HG03060 (cell line): ENCODE data around the gene KIAA0513.
"Not testable (repeated sequence)": the region's sequence is repeated elsewhere in the genome, so short reads cannot be mapped to it uniquely, and the experiment has no call there.

Source experiments
- ATAC-seq: cut with Tn5 transposase; IDR thresholded peaks from one replicate; pipeline ENCODE4 v1.9.1; 2021; ENCODE audit warnings: low read depth, moderate number of reproducible peaks; ENCODE audit not compliant: unreplicated experiment

The KIAA0513 gene

DNA sequence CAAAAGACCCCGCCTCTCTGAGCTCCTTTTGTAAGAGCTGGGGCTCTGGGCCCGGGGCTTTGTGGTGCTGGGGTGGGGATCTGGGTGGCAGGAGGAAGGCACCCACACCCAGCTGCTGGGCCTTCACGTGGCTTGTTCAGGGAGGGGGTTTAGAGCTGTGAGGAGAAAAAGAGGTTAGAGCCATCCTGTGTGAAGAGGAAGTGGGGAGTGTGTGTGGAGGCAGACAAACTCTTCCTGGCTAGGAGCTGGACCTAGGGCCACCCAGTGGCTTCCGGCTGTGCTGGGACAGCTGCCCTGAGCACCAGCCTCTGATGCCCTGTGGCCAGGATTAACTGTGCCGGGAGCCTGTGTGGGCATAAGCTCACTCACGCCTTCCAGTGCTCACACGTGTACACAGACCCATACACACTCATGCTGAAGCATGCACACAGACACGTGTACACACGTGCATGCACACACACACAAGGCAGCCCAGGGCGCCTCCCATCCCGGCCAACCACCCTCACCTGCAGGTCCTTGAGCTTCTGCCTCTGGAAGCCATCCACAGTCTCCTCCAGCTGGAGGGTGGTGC lies 77.3 kb downstream of the KIAA0513 start:
- no peak for ATAC-seq

DNA sequence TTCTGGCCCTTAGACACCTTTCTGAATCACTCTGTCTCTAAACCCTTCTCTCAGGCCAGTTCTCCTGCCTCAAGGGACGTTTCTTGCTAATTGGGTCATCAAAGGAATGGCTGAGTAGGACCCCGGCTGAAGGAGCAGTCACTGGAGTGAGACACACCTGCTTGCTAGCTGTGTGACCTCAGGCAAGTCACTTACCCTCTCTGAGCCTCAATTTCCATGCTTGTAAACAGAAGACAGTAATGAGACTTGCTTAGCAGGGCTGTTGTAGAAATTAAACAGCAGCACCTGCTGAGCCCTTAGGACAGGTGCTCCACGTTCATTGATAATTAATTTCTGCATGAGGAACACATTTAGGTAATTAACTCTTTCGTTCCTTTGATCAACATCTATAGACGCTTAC lies 77.9 kb downstream of the KIAA0513 start:
- no peak for ATAC-seq

DNA sequence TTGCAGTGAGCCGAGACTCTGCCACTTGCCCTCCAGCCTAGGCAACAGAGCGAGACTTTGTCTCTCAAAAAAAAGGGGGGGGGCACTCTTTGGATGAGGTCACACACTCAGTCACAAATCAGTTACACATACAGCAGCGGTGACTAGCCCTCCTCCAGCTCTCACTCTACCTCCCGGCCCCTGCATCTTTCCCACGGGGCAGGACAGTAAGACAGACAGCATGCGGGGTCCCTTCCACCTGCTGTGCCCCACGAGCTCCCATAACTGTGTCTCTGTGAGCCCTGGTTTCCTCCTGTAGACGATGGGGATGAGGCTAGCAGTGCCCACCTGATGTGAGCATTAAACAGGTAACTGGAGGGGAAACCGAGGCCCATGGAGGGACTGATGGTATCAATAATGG lies 79.5 kb downstream of the KIAA0513 start:
- ATAC-seq = no peak

DNA sequence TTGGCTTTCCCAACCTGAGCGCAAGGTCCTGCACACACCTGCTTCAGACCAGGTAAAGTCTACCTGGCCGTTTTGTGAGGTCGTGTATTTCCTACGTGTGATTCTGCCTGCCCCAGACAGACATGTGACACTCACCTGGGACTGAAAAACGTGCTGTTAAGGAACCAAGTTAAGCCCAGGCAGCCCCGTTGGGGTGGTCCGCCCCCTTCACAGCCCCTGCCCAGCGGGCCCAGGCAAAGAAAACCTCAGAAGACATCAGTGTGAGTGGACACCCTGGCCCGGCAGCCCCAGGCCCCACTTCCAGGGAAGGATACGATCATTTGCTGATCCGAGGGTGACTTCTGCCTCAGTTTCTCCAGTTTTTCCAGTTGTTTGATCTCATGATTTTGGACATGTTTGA lies 79.9 kb downstream of the KIAA0513 start:
- no peak for ATAC-seq

DNA sequence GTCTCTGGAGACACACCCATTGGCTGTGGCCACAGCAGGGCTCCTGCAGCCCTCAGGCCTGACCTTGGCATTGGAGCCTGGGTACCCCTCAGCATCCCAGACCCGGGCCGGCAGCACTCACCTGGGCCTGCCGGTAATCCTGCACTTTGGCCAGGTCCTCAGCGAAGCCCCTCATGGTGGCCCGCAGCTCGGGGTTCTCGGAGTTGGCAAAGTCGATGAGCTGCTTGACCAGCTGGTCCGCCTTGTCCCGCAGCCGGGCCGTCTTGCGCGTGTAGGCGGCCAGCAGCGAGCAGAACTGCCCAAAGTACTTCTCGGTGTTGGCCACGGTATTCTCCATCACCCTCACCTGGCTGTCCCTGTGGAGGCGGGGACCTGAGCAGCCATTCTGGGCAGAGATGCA lies 82.5 kb downstream of the KIAA0513 start:
- no peak for ATAC-seq

DNA sequence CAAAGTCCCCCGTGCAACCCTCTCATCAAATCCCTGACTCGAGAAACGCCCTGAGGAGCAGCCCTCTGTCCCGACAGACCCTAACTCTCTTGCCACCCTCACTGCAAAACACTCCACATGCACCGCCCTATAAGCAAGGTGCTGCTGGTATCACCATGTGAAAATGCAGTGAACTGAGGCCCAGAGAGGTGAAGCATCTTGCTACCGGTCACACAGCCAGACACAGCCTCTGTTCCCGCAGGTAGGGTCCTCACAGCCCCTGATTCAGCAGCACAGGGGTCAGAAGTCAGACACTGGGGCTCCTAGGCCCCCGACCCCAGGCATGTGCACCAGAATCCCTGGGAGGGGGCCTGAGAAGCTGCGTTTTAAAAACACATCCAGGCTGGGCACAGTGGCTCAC lies 83.6 kb downstream of the KIAA0513 start:
- ATAC-seq = no peak

DNA sequence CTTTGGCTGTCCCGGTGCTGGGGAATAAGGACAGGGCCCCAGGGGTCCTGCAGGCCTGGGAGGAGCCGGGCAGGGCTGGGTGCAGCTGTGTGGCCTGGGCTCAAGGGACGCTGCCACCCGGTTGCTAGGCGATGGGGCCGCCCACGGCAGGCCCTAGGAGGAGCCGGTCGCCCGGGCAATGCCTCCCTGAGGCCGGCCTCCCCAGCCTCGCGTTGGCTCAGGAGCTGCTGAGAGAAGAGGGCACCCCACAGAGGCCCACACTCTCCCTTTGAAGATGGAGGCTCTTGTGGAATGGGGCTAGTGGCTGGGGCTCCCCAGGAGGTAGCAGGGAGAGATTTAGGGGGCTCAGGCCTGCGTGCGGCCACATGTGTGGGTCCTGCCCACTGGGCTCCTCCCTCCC lies 84.8 kb downstream of the KIAA0513 start, which contains the start of gene CIBAR2:
TSS of gene CIBAR2 (minus strand) at position 109 of the 400 bp plus-strand sequence. CDS start 120 bp downstream, outside the sequence.
- no peak for ATAC-seq

DNA sequence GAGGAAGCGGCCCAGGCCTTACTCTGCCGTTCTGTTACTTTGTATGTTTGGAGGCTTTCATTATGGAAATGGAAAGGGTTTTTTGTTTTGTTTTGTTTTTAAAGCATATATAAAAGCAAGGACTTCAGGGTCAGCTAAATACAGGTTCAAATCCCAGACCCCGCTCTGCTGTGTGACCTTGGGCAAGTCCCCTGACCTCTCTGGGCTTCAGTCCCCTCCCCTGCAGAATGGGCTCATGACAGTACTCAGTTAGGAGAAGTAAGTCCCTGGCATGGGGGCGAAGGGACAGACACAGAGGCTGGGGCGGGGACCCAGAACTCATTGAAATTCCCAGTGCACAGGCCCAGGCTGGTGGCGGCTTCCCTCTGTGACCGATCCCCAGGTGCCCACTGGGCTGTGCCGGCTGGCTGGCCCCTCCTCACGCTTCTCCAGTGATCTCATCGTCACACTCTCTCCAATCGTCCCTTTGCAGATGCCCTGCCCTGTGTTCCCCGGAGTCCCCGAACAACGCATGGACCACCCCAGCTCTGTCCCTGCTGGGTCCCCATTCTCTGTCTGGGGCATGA lies 85.7 kb downstream of the KIAA0513 start:
- ATAC-seq = no peak

DNA sequence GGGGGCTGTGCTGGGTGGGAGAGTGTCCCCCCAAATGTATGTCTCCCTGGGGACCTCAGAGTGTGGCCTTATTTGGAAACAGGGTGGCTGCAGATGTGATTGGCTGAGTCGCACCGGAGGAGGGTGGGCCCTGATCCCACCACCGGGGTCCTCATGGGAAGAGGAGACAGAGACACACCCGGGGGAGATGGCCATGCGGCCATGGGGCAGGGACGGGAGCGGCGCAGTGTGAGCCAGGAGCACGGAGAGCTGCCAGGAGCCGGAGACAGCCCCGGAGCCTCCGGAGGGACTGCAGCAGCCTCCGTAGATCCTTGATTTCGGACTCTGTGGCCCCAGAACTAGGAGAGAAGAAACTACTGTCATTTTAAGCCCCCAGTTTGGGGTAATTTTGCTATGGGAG lies 86.3 kb downstream of the KIAA0513 start:
- ATAC-seq = no peak

DNA sequence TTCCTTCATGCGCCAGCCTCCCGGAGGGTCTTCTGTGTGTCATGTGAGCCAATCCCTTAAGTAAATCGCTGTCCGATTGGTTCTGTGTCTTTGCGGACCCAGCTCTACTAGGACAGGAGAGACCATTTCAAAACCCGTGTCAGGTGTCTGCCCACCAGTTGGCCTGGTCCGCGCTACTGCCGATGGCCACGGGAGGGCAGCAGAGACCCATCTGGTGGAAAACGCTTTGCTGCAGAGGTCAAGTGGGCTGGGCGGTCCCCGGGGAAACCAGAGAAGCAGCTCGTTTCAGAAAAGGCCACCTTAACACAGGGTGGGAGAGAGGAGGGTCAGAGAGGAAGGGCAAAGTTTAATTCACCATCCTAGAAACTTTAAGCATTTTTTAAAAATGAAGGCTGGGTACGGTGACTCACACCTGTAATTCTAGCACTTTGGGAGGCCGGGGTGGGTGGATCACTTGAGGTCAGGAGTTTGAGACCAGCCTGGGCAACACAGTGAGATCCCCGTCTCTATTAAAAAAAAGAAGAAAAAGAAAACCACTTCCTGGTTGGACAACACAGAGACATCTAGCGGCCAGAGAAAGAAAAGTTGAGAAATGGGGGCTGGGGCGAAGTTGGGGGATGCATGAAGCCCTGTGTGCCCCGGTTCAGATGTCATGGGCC lies 87.4 kb downstream of the KIAA0513 start:
- no peak for ATAC-seq

DNA sequence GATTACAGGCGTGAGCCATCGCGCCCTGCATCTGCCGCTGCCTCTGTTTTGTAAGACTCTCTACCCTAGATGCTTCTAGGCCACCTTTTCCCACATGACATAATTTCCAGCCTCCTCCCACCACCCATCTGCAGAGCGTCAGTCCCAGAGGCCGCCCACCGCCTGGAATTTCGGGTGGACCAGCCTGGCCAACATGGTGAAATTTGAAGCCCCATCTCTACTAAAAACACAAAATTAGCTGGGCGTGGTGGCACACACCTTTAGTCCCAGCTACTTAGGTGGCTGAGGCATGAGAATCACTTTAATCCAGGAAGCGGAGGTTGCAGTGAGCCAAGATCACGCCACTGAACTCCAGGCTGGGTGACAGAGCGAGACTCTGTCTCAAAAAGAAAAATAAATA lies 89.8 kb downstream of the KIAA0513 start:
- no peak for ATAC-seq

DNA sequence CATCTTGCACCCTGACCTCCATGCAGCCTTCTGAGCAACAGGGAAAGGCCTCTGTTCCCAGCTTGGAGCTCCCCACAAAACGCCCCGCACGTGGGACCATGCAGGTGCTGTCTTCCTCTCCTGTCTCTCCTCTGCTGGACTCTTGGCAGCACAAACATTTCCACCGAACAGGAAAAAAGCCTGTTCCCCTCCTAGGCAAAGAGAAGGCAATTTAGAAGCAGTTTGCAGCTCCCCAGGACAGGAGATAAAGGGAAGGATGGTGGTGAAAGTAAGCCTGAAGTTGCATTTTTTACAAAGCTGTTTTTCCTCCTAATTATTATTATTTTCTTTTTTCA lies 92.4 kb downstream of the KIAA0513 start:
- no peak for ATAC-seq

DNA sequence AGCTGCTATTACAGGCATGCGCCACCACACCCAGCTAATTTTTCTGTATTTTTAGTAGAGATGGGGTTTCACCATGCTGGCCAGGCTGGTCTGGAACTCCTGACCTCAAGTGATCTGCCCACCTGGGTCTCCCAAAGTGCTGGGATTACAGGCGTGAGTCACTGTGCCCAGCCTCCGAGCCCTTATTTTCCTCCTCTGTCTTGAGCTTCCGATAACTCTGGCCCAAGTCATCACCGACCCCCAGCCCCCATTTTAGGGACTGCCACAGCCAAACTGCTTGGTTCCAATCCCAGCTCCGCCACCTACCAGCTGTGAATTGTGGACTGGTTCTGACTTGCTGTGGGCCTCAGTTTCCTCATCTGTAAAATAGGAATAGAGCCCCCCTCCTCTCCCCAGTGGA lies 95.8 kb downstream of the KIAA0513 start:
- ATAC-seq = not testable (repeated sequence)

DNA sequence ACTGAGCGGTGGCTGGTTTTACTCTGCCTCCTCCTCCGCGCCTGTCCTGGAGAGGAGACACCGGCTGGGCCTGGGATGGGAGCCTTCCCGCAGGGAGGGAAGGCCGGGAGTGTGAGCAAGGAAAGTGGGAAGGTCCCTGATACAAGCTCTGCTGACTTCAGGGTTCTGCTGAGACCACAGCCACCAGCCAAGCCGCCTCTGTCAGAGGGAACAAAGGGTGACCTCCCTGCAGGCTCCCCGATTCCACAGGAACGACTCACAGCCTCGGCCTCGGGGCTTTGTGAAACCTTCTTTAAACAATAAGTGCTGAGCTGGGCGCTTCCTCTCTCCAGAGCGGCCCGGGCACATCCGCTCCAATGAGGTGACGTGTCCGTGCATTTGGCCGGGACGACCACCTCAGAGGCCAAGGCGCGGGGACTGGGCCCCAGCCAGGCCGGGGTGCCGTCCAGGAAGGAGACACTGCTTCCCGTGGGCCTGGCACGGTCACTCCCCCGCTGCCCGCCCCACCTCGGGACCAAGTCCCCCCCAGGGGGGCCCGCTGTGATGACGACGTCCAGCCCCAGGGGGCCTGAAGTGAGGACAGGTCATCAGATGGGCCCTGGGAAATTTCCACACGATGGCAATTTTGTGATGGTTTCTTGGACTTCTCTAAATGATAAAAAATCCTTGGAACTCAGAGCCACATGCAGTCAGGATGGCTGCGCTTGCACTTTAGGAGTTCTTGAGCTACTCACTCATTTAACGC lies 96.5 kb downstream of the KIAA0513 start:
- no peak for ATAC-seq

DNA sequence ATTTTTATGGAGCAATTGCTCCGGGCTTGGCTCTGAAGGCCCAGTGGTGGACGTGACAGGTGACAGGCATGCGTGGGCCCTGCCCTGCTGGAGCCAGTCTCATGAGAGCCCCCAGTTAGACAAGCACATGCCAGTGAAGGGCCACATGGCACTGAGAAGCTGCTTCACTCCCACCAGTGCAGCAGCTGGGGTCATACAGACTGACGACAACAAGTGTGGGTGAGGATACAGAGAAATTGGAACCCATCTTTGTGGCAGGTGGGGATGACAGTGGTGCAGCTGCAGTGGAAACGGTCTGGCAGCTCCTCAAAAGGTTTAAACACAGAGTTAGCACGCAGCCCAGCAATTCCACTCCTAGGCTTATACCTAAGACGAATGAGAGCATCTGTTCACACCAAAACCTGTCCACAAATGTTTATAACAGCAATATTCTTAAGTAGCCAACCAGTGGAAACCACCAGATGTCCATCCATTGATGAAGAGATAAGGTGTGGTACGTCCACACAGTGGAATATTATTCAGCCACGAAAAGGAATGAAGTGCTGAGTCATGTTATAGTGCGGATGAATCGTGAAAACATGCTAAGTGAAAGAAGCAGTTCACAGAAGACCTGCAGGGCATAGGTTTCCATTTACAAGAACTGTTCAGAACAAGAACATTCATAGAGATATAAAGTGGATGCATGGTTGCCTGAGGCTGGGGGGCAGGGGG lies 97.2 kb downstream of the KIAA0513 start:
- no peak for ATAC-seq

DNA sequence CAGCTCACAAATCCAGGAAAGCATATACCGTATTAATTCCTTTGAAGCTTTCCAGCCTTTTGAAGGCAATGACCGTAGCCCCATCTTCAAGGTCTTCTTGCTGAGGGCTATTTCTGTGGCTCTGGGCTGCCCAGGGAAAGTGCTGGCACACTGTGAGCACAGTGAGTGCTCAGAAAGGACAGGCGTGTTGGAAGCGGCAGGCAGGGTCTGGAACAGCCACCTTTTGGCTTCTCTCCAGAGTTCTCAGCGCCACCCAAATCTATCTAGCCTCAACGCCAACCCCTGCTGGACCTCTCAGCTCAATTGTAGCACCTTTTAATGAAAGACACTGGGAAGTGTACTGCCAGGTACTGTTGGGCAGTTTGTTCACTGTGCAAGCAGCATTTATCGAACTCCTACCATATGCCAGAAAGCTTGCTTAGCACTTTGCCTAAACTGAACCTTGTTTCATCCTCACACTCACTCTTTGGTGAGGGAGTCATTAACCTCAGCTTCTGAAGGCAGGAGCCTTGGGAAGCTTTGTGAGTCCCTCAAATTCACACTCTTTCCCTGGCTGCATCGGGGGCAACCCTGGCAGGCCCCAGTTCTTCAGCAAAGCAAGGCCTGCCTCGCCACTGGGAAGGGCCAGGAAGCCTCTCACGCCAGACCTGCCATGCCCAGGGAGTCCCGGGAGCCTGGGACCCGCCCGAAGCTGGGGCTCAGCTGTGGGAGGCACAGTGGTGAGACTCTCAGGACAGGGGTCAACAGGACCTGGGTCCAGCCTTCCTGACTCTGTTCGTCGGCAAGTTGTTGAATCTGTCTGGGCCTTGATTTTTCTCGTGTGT lies 98.2 kb downstream of the KIAA0513 start:
- no peak for ATAC-seq

DNA sequence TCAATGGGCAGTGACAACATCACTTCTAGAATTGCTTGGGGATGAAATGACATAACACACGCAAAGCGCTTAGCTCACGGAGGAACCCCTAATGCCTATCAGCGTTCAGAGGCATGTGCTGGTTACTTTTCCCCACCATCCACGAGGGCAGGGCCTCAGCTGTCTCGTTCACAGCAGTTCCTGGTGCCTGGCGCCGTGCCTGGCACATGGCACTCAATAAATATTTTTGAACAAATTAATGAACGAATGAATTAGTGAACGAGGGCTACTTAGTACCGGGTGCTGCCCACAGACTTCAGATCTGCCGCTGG lies 98.8 kb downstream of the KIAA0513 start:
- no peak for ATAC-seq

DNA sequence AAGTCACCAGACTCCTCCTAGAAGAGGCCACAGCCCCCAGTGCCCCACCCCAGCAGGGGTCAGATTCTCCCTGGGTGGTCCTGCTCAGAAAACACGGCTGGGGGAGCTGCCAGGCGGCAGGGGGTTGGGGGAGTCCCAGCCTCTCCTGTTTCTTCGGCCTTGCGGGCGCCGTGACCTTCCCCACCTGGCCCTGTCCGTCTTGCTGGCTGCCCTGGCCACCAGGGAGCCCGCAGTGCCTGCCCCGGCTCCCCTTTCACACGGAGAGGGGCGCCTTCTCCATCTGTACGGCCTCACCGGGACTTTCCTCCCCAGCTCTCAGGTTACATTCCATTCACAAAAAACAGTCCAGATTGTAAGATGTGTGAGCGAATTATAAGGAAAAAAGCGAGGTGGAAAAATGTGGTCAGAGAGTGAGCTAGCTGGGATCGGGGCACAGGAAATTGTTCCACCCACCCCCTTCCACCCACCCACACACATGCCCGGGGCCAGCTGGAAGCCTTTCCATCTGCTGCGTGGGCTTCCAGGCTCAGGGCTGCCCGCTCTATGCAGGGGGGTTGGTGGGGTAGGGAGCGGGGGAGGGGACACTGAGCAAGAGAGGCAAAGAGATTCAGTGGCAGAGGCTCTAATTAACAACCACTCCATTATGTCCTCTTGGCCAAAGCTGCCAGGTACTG lies 99.2 kb downstream of the KIAA0513 start:
- ATAC-seq = no peak

DNA sequence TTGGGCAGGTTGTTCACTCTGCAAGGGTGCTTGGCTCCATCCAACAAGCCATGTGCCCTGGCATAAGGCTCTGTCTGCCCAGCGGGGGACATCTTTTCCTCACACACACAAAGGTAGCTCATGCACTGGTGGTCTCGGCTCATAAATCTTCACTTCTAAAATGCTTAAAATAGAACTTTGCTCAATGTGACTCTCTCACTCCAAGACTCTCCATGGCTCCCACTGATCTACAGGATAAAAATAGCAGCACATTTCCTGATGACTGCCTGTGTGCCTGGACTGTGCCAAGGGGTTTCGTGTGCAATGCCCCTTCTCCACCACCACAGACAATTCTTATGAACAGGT lies 99.8 kb downstream of the KIAA0513 start:
- no peak for ATAC-seq
